Nucleus accumbens (tissue), 56 donors: Measurements from ENCODE around the gene TRDN.

Source experiments
- DNase-seq, 56 donors: peaks; one replicate each; lab custom pipeline; 2025; lab: John Stamatoyannopoulos, UW

TRDN gene

GRCh38 chr6:123201869-123202372 lies 434.8 kb downstream of the TRDN start:
- DNase-seq: no peak

DNA sequence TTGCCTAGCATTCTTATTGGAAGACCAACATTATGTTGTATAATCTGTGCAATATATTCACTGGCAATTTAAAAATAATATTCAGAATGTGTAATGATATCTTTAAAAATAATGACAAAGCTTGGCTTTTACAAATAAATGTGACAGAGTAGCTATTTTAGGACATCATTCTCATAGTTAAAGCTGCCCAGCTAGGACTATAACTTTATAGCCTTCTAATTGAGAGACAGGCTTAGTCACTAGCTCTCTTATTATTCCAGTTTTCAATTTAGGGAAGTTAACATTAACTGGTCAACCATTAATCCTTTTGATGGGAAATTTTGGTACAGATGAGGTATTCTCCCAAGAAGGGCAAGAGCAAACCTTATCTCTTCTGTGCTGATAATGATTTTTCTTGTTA lies 443.5 kb downstream of the TRDN start:
- DNase-seq: no peak

DNA sequence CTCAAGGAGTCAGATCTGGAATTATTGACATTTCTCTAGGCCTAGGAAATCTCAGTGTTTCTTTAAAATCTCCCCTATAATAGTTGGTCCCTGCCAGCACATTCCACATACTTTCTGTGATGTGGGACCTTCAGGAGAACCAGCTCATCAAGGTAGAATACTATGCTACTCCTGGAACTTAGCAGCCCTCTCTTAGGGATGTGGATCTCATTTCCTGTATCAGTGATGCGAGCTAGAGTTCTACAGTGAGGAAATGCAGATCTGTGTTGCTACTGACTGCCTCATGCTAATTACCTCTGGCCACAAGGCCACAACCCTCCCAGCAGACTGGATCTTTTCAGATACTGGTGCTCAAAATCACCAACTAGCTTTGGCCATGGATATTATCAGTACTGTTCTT lies 446.9 kb downstream of the TRDN start:
- DNase-seq: no peak

GRCh38 chr6:123182998-123183397 lies 453.8 kb downstream of the TRDN start:
- no peak for DNase-seq

DNA sequence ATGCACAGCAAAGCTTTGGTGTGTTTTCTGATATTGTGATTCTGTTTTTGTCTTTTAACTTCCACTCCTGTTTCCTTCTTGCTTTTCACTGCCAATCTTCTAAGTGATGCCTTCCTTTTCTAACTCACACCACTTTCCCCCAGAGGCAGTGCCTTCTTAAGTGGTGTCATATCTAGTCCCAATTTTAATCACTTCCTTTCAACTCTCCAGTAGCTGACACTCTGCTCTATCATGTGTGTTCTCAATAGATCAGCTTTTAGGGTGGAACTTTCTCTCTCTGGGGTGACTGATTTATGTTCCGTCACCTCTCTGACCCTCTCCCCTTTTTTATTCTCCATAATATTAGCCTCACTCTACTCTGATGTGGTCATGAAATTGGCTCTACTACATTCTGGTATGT lies 460.0 kb downstream of the TRDN start:
- DNase-seq: no peak

GRCh38 chr6:123171341-123172115 lies 465.2 kb downstream of the TRDN start:
- no peak for DNase-seq

DNA sequence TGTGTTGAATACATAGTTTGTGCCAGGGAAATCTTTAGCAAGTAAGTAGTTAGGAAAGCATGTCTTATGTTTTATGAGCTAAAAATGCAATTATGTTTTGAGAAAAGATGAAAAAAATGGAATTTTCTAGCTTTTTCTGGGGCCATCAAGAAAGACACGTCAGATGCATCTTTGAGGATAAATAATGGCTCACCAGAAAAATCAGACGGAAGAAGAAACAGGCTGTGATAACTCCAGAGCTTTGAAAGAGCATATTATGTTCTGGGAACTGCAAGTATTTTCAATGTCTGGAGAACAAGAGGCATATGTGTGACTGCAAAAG lies 467.0 kb downstream of the TRDN start:
- no peak for DNase-seq

DNA sequence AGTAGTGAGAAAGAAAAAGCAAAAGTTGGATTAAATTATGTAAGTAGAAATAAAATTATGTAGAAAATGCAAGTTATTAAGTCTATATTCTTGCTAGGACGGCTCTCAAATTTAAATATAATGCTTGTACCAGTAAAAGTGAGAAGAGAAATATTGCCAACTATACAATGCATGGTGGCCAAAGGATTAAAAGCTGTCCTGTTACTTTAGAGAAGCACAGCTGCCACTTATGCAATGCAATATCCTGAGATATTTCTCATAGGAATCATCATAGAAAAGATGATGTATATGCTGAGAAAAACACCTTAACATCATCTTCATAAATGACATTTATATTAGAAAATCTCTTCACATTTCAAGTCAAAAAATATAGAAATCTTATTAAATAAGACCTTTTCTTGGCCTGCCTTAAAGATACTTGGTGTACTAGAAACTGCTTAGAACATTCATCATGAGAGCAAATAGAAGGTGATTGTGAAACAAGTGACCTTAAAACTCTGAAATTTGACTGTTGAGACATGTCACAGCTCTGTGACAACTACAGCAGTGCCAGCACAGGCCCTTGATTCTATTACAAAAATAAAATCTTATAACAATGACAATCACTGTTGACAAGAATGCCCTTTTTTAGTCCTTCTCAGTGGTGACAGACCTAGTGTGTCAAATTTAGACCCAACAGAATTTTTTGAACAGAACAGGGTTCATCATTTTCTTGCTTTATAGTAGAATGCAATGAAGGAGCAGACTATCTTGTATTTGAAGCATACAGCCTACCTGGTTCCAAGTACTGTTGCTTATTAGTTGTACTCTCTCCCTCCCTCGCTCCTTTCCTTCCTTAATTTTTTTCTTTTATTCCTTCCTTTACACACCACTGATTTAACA lies 467.6 kb downstream of the TRDN start:
- no peak for DNase-seq

DNA sequence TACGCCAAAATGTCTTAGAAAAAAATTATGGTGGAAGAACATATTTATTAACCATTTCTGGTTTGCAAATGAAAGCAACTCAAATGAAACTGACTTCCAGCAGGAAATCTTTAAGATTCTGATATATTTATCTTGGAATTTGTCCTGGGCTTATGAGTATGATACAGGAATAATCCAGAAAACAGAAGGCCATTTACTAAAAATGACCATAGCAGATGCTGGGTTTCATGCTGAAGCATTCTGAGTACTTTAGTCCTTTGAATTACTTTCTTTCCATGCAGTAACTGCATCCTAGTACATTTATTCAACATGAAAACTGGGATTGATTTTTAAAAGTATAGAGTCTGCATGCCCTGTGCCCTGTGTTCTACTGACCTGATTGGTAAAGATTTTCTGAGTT lies 468.3 kb downstream of the TRDN start:
- DNase-seq: no peak
